Stomach smooth muscle (tissue), 2 donors: ENCODE data around the gene IGFBP3.
A peak's percentile ranks its signal among the peaks of the same experiment; 100 is the strongest.

Source experiments
- H3K27ac ChIP-seq: one replicate; pipeline ENCODE4 v1.7.0; 2013; ENCODE audit warnings: mild to moderate bottlenecking, low read length, inconsistent platforms
- H3K27me3 ChIP-seq, 2 donors: one replicate each; pipeline ENCODE4 v1.7.0; 2013; ENCODE audit warnings: low read length in 2 of 2; ENCODE audit not compliant: insufficient read depth in 2 of 2, control insufficient read depth in 1 of 2
- H3K36me3 ChIP-seq, 2 donors: one replicate each; pipeline ENCODE4 v1.7.0; 2013; ENCODE audit warnings: low read length in 2 of 2; ENCODE audit not compliant: control insufficient read depth in 2 of 2, insufficient read depth in 2 of 2
- H3K4me1 ChIP-seq: one replicate; pipeline ENCODE4 v1.7.0; 2013; ENCODE audit warnings: low read length; ENCODE audit not compliant: control insufficient read depth, insufficient read depth
- H3K4me3 ChIP-seq, 2 donors: one replicate each; pipeline ENCODE4 v1.7.0; 2013; ENCODE audit warnings: low read length in 2 of 2
- H3K9ac ChIP-seq, 2 donors: one replicate each; pipeline ENCODE4 v1.7.0; 2013; ENCODE audit warnings: low read length in 2 of 2, mild to moderate bottlenecking in 1 of 2
- H3K9me3 ChIP-seq, 2 donors: one replicate each; pipeline ENCODE4 v1.7.0; 2013; ENCODE audit warnings: low read length in 2 of 2; ENCODE audit not compliant: control insufficient read depth in 2 of 2
- donor health status: healthy.
- donor health status: Pancreatic carcinoma.

Gene IGFBP3

DNA sequence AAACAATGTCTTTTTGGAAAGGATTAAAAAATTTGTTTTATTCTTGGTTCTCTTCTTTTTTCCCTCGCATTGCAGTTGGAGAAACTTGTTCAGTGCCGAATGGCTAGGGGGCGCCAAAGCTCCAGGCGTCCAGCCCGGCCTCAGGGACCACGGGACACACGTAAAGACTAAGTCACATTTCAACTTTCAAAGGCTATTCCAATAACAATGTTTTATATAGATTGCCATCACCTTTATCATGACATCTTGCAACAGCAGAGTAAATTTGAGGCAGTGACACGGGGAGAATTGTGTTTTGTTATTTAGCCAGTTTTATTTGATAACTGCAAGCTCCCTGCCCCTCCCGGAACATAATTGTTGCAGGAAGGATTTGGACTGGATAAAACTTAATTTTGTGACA lies 2.2 kb upstream of the IGFBP3 start:
- no peaks in the 10 kb centered on the region for H3K9me3 ChIP-seq
- no peak overlapping the region for H3K9ac ChIP-seq
- H3K36me3 ChIP-seq: no peaks in the 10 kb centered on the region
- peaks cover 23 to 46% of the 10 kb centered on the region in 2 donors for H3K27me3 ChIP-seq
- H3K4me1 ChIP-seq: peaks cover 26% of the 10 kb centered on the region
- peak overlapping the region in 1 of 2 donors; percentile 61 for H3K4me3 ChIP-seq
- no peak overlapping the region for H3K27ac ChIP-seq

DNA sequence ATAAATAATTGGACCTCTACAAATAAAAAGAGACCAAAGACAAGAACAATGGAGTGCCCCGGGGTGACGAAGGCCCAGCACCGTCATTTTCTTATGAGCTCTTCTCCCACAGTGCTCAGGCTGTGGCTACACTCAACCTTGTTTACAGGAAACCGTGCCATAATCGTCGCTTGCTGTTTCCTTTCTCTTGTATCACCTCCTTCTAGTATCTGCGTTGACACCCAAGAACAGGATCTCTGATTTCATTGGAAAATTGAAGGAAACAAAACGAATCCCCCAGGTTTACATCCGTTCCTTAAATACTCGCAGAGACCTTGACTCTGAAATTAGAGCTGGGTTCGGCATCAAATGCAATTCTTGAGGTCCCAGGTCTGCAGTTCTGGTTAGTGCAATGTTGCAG lies 1.7 kb upstream of the IGFBP3 start:
- Histone ChIP-seq H3K27me3 (peaks cover 28 to 50% of the 10 kb centered on the region in 2 donors), H3K9ac (peak overlapping the region in 1 of 2 donors; percentile 13), H3K36me3 (no peaks in the 10 kb centered on the region), H3K4me3 (peak overlapping the region; percentile 21 to 61), H3K9me3 (no peaks in the 10 kb centered on the region), H3K4me1 (peaks cover 27% of the 10 kb centered on the region), H3K27ac (no peak overlapping the region)

DNA sequence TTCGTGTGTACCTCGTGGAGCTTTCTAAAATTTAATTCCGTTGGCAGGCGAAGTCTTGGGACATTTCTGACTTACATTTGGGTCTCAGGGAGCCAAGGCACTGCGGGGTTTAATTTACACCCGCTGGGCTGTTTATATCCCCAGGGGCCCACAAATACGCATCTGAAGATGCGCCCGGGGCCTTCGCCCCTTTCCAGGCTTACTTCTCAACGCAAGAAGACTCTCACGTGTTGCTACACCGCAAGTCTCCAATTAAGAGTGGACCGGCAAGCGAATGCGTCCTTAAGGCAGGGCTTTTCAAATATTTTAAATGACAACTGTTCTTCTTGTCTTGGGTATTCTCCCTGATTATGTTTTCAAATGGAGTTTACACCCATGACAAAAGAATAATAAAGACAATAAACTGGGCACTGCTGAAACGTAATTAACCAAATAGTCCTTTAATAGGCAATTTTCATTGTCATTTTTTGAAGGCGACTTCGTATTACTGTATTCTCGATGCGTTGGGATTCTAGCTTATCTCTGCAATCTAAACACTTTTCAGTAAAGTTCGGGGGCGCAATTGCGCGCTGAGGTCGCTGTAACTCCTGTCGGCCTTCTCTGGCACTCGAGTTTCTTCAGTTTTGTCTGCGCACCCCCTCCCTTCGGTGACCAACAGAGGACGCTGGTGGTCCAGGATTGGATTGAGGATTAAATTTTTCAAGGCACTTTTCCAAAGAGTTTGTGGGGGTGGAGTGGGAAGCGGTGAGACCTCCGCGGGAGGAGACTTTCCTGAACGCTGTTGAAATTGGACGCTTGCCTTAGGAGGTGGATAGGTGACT lies 837 bp upstream of the IGFBP3 start:
- peaks cover 29% of the 10 kb centered on the region for H3K4me1 ChIP-seq
- no peak overlapping the region for H3K27ac ChIP-seq
- no peaks in the 10 kb centered on the region for H3K9me3 ChIP-seq
- peaks cover 28 to 53% of the 10 kb centered on the region in 2 donors for H3K27me3 ChIP-seq
- no peaks in the 10 kb centered on the region for H3K36me3 ChIP-seq
- H3K9ac ChIP-seq: no peak overlapping the region
- peak overlapping the region; percentile 42 to 75 for H3K4me3 ChIP-seq

DNA sequence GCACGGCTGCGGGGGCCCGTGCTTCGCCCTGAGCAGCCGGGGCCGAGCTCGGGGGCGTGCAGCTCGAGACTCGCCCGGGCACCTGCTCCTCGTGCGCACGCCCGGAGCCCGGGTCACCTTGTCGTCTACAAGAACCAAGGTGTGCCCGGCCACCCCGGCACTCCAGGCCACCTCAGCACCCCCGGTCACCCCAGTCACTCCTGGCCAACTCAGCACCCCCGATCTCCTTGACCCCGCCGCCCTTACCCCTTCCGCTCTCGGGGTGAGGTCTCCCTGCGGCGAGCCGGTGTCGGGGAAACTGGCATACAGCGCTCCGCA lies 268 bp upstream of the IGFBP3 start:
- peak overlapping the region; percentile 42 to 75 for H3K4me3 ChIP-seq
- H3K9ac ChIP-seq: no peak overlapping the region
- H3K27ac ChIP-seq: no peak overlapping the region
- H3K27me3 ChIP-seq: peaks cover 31 to 53% of the 10 kb centered on the region in 2 donors
- H3K36me3 ChIP-seq: no peaks in the 10 kb centered on the region
- H3K4me1 ChIP-seq: peaks cover 29% of the 10 kb centered on the region
- H3K9me3 ChIP-seq: no peaks in the 10 kb centered on the region

DNA sequence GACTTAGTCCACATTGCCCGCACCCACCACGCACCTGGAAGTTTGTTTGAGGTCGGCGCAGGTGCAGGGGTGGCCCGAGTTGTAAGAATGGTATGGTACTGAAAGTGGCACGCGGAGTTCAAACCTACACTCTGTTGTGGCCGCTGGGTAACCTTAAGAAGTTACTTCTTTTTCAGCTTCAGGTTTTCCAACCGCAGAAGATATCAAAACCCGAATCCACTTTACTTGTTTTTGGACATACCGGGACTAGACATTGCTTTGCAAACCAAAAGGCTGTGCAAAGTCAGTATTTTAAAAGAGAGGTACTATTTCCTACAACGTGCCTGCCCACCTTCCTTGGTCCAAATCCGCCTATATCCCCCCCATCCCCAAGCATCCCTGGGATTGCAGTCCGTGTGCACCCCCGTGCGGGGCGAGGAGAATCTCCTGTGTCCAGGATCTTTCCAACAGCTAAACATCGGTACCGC lies 1.0 kb downstream of the IGFBP3 start:
- Histone ChIP-seq H3K9me3 (no peaks in the 10 kb centered on the region), H3K36me3 (no peaks in the 10 kb centered on the region), H3K27me3 (peaks cover 32 to 53% of the 10 kb centered on the region in 2 donors), H3K4me3 (peak overlapping the region; percentile 30 to 75), H3K4me1 (peaks cover 29% of the 10 kb centered on the region), H3K27ac (no peak overlapping the region), H3K9ac (no peak overlapping the region)

DNA sequence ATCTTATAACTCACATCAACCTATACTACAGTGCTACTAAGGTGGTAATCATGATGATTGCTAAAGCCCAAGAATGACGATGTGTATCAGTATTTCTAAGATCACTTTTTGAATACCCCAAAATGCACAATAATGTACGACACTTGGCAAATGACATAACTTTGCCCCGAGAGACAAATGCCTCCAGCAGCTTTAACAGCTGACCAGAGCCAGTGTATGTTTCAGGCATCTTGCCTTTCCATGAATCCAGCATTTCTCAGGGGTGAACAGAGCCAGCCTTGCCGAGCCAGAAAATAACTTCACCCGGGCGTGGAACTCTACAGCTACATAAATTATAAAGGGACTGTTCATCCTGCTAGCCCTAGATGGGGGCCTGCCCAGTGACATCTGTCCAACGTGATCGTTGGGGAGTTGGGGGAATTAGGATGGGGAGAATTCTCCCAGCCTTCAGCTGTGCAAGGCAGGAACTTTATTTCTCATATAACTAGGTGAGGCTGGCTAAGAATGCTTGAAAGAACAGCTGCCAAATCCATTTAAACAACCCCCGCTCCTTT lies 1.8 kb downstream of the IGFBP3 start:
- no peak overlapping the region for H3K9ac ChIP-seq
- peaks cover 32 to 53% of the 10 kb centered on the region in 2 donors for H3K27me3 ChIP-seq
- H3K4me3 ChIP-seq: peak overlapping the region in 1 of 2 donors; percentile 75
- no peaks in the 10 kb centered on the region for H3K9me3 ChIP-seq
- H3K4me1 ChIP-seq: peaks cover 29% of the 10 kb centered on the region
- H3K36me3 ChIP-seq: no peaks in the 10 kb centered on the region
- H3K27ac ChIP-seq: no peak overlapping the region

DNA sequence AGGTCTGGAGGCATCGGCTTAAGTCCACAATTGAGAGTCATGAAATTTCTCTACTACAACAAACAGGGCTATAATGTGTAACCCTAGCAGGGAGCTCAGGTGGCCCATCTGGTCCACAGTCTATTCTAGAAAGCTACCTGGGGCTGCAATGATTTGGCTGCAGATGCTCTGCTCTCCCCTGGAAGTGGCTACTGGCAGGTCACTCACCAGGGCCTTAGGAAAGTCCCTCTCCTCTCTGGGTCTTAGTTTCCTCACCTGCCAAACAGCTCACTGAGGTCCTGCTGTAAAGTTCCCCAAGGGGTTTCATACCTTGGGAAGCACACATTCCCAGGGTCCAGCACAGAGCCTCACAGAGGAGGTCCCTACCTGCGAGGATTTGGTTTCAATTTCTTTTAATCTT lies 2.5 kb downstream of the IGFBP3 start:
- peaks cover 32 to 53% of the 10 kb centered on the region in 2 donors for H3K27me3 ChIP-seq
- no peak overlapping the region for H3K27ac ChIP-seq
- no peaks in the 10 kb centered on the region for H3K9me3 ChIP-seq
- H3K9ac ChIP-seq: no peak overlapping the region
- H3K36me3 ChIP-seq: no peaks in the 10 kb centered on the region
- no peak overlapping the region for H3K4me3 ChIP-seq
- peaks cover 29% of the 10 kb centered on the region for H3K4me1 ChIP-seq

DNA sequence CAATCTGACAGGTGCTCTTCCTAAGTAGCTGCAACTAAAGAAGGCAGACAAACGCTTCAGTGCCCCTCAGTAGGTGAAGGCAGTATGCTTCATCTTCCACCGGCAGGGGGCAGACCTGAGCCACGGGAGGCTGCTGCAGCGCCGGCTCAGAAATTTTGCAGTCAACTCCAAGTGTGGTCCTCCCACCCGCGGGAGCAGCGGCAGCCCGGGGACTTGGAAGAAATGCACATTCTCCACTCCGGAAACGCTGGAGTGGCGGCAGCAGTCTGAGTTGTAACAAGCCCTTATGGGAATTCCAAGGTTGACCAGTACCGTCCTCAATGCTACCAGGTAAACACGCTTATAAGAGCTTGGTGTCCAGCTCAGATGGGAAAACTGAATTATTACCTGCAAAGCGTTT lies 3.4 kb downstream of the IGFBP3 start:
- peak overlapping the region in 1 of 2 donors; percentile 32 for H3K4me3 ChIP-seq
- no peak overlapping the region for H3K27ac ChIP-seq
- peaks cover 24% of the 10 kb centered on the region for H3K4me1 ChIP-seq

DNA sequence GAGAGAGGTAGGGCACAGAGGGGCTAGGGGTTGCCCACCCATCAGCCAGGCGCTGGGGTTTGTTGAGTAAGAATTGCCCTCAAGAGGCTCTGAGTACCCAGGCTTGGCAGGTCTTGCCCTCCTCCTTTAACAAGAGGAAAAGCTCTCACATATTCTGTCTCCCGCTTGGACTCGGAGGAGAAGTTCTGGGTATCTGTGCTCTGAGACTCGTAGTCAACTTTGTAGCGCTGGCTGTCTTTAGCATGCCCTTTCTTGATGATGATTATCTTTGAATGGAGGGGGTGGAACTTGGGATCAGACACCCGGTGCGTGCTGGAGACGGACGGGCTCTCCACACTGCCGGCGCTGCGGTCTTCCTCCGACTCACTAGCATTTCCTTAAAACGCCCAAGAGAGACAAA lies 4.0 kb downstream of the IGFBP3 start:
- Histone ChIP-seq H3K4me3 (no peak overlapping the region), H3K36me3 (no peaks in the 10 kb centered on the region), H3K27me3 (peaks cover 23 to 42% of the 10 kb centered on the region in 2 donors), H3K9ac (no peak overlapping the region), H3K27ac (no peak overlapping the region), H3K4me1 (peaks cover 21% of the 10 kb centered on the region), H3K9me3 (no peaks in the 10 kb centered on the region)

More for the DNA sequence above, 3.4 kb downstream of the IGFBP3 start:
- no peak overlapping the region for H3K9ac ChIP-seq
- peaks cover 27 to 48% of the 10 kb centered on the region in 2 donors for H3K27me3 ChIP-seq
- no peaks in the 10 kb centered on the region for H3K36me3 ChIP-seq
- no peaks in the 10 kb centered on the region for H3K9me3 ChIP-seq

DNA sequence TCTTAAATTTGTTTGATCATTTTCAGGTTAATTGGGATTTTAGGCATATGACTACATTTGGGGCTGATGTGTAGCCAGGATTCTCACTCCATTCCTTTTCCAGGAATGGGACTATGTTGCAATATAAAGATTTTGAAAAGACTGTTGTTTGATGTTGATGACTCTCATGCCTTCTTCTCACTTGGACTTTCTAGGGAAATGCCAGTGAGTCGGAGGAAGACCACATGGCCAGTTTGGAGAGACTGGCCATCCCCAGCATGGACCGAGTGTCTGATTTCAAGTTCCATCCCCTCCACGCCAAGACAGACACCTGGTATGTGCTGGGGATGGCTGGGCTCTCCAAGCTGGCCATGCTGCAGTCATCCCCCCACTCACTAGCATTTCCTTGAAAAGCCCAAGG lies 5.5 kb downstream of the IGFBP3 start:
- peaks cover 19 to 31% of the 10 kb centered on the region in 2 donors for H3K27me3 ChIP-seq
- no peak overlapping the region for H3K4me3 ChIP-seq
- H3K36me3 ChIP-seq: no peaks in the 10 kb centered on the region
- H3K4me1 ChIP-seq: peaks cover 14% of the 10 kb centered on the region
- no peak overlapping the region for H3K27ac ChIP-seq
- no peaks in the 10 kb centered on the region for H3K9me3 ChIP-seq
- H3K9ac ChIP-seq: no peak overlapping the region

DNA sequence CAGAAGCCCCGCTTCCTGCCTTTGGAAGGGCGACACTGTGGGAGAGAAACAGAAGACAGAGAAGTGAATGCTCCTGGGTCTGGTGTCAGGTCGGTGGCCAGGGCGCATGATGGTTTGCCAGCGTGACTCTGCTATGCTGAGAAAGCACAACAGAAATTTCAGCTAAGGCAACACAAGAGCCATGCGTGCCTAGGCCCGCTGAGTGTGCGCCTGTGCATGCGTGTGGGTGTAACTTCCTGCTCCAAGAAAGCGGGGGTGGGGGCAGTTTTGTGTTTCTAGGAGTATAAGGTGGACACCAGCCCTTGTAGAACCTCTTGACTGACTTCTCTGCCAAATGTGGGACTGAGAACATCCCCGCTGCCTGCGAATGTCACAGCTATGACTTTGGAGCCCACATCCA lies 6.2 kb downstream of the IGFBP3 start:
- H3K9me3 ChIP-seq: no peaks in the 10 kb centered on the region
- no peak overlapping the region for H3K9ac ChIP-seq
- peaks cover 7% of the 10 kb centered on the region for H3K4me1 ChIP-seq
- H3K27ac ChIP-seq: no peak overlapping the region
- H3K27me3 ChIP-seq: peaks cover 16 to 24% of the 10 kb centered on the region in 2 donors
- no peak overlapping the region for H3K4me3 ChIP-seq
- no peaks in the 10 kb centered on the region for H3K36me3 ChIP-seq
